Neural progenitor cell (in vitro differentiated cells): ENCODE measurements around the gene MYO18B. TPM values are rescaled to one million over a fixed set of nuclear protein-coding genes. Genes with fewer than 3 reads are reported as not detected.

ENCODE experiments used
- DNase-seq: peaks from one replicate; pipeline ENCODE4 v3.0.0-alpha.2; 2016; ENCODE audit warnings: low spot score
- H2AFZ ChIP-seq: fragments of 200-600 bp; sonication (generic); replicated peaks from 2 replicates; pipeline ENCODE4 v1.6.1; 2016; ENCODE audit warnings: antibody characterized with exemption
- H3F3A ChIP-seq: fragments of 200-600 bp; sonication (generic); 2 replicates; pipeline ENCODE4 v1.6.1; 2016; ENCODE audit warnings: antibody characterized with exemption, low read depth
- H3K27ac ChIP-seq: fragments of 200-600 bp; sonication (generic); 2 replicates; pipeline ENCODE4 v1.5.1; 2016; ENCODE audit warnings: mild to moderate bottlenecking
- H3K27me3 ChIP-seq: fragments of 200-600 bp; sonication (generic); 2 replicates; pipeline ENCODE4 v1.6.1; 2016; ENCODE audit warnings: mild to moderate bottlenecking, moderate library complexity
- H3K36me3 ChIP-seq: fragments of 200-600 bp; sonication (generic); 2 replicates; pipeline ENCODE4 v1.5.1; 2016
- H3K4me1 ChIP-seq: fragments of 200-600 bp; sonication (generic); 2 replicates; pipeline ENCODE4 v1.6.1; 2016; ENCODE audit warnings: mixed run types
- H3K4me2 ChIP-seq: fragments of 200-600 bp; sonication (generic); 2 replicates; pipeline ENCODE4 v1.6.1; 2016
- H3K4me3 ChIP-seq: fragments of 200-600 bp; sonication (generic); 2 replicates; pipeline ENCODE4 v1.5.1; 2016
- H3K79me2 ChIP-seq: fragments of 200-600 bp; sonication (generic); 2 replicates; pipeline ENCODE4 v1.6.1; 2016; ENCODE audit warnings: low read depth
- H3K9ac ChIP-seq: fragments of 200-600 bp; sonication (generic); 2 replicates; pipeline ENCODE4 v1.6.1; 2016
- H3K9me3 ChIP-seq: fragments of 200-600 bp; sonication (generic); 2 replicates; pipeline ENCODE4 v1.5.1; 2016; ENCODE audit warnings: low read depth
- H4K20me1 ChIP-seq: fragments of 200-600 bp; sonication (generic); 2 replicates; pipeline ENCODE4 v1.6.1; 2016; ENCODE audit warnings: low read depth
- H3K27ac Mint-ChIP-seq: 3 replicates; pipeline ENCODE4 v1.8.0; 2021; ENCODE audit warnings: mixed read lengths
- H3K27me3 Mint-ChIP-seq: 2 replicates; pipeline ENCODE4 v1.8.0; 2022; ENCODE audit warnings: low read depth, mild to moderate bottlenecking, inconsistent platforms, moderate library complexity, mixed read lengths; ENCODE audit not compliant: insufficient read depth
- H3K36me3 Mint-ChIP-seq: 3 replicates; pipeline ENCODE4 v1.8.0; 2021; ENCODE audit warnings: mixed read lengths
- H3K4me1 Mint-ChIP-seq: 3 replicates; pipeline ENCODE4 v1.8.0; 2021; ENCODE audit warnings: mixed read lengths
- H3K4me3 Mint-ChIP-seq: 3 replicates; pipeline ENCODE4 v1.8.0; 2021; ENCODE audit warnings: mild to moderate bottlenecking, moderate library complexity, mixed read lengths
- H3K9me3 Mint-ChIP-seq: 3 replicates; pipeline ENCODE4 v1.8.0; 2020; ENCODE audit warnings: mixed read lengths
- EZH2 ChIP-seq: fragments of 200-600 bp; sonication (generic); IDR thresholded peaks from 2 replicates; pipeline ENCODE4 v1.6.1; 2017; ENCODE audit warnings: antibody characterized with exemption, mild to moderate bottlenecking, moderate library complexity
- EZH2phosphoT487 ChIP-seq: fragments of 200-600 bp; sonication (generic); IDR thresholded peaks from 2 replicates; pipeline ENCODE4 v1.6.1; 2017; ENCODE audit warnings: antibody characterized with exemption
- total RNA-seq: library from RNA; depleted of rRNA; stranded (reverse); fragments of >200 nt; gene quantifications from 2 replicates; pipeline ENCODE4 v1.2.3, GENCODE V29; 2015; ENCODE audit warnings: low replicate concordance
- TF ChIP-seq, protein P1 (sequence below): fragments of 200-600 bp; sonication (generic); IDR thresholded peaks from 2 replicates; pipeline ENCODE4 v1.5.1; 2017; ENCODE audit warnings: antibody characterized with exemption, mild to moderate bottlenecking

The MYO18B gene
- total RNA-seq, 1 donor from 2014 or later, result not detected

DNA sequence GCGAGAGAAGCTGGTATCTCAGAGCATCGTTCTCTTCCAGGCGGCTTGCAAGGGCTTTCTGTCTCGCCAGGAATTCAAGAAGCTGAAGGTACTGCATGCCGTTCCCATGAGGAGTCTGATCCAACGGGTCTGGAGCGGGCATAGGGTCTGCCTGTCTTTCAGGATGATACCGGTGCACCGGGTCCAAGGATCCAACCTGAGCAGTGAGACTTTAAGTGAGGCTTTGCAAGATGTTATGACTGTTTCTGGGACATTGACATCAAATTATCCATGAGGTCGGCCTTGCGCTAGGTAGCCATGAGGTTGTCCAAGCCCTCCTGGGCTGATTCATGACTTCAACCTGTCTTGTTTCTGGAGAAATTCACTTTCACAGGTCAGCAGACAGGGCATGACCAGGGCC, 132.3 kb downstream of the MYO18B start:
- no peaks in the 10 kb centered on the region for H3K9me3 Mint-ChIP-seq
- H3K27me3 ChIP-seq, result no peaks in the 10 kb centered on the region
- H3K4me1 ChIP-seq, result no peaks in the 10 kb centered on the region
- no peak overlapping the region for H3K4me3 Mint-ChIP-seq
- H3K36me3 ChIP-seq, result no peaks in the 10 kb centered on the region
- H4K20me1 ChIP-seq, result no peaks in the 10 kb centered on the region
- no peak overlapping the region for H3K27ac Mint-ChIP-seq
- H2AFZ ChIP-seq, result no peak overlapping the region
- TF ChIP-seq, protein P1, sequence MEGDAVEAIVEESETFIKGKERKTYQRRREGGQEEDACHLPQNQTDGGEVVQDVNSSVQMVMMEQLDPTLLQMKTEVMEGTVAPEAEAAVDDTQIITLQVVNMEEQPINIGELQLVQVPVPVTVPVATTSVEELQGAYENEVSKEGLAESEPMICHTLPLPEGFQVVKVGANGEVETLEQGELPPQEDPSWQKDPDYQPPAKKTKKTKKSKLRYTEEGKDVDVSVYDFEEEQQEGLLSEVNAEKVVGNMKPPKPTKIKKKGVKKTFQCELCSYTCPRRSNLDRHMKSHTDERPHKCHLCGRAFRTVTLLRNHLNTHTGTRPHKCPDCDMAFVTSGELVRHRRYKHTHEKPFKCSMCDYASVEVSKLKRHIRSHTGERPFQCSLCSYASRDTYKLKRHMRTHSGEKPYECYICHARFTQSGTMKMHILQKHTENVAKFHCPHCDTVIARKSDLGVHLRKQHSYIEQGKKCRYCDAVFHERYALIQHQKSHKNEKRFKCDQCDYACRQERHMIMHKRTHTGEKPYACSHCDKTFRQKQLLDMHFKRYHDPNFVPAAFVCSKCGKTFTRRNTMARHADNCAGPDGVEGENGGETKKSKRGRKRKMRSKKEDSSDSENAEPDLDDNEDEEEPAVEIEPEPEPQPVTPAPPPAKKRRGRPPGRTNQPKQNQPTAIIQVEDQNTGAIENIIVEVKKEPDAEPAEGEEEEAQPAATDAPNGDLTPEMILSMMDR, result no peak
- TF ChIP-seq EZH2phosphoT487 (no peak), EZH2 (no peak)
- no peak overlapping the region for H3K4me3 ChIP-seq
- H3K9me3 ChIP-seq, result no peaks in the 10 kb centered on the region
- no peaks in the 10 kb centered on the region for H3K36me3 Mint-ChIP-seq
- H3K9ac ChIP-seq, result no peak overlapping the region
- DNase-seq, result no peak
- H3K79me2 ChIP-seq, result no peaks in the 10 kb centered on the region
- no peaks in the 10 kb centered on the region for H3F3A ChIP-seq
- H3K4me1 Mint-ChIP-seq, result peaks cover 27% of the 10 kb centered on the region
- H3K27me3 Mint-ChIP-seq, result peaks cover 12% of the 10 kb centered on the region
- H3K4me2 ChIP-seq, result no peak overlapping the region
- no peak overlapping the region for H3K27ac ChIP-seq

DNA sequence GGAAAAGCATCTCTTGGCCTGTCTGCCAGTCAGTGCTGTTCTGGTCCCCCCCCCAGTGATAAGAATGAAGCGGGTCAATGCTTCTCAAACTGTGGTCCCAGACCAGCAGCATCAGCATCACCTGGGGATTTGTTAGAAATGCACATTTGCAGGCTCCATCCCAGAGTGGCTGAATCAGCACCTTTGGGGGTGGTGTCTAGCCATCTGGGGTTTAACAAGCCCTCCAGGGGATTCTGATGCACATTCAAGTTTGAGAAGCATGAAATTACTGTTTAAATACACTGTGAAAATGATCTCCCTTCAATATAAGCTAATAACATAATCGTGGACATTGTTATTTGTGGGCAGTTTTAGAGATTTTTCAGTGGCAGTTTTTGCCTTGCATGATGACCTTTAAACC, 133.5 kb downstream of the MYO18B start:
- Histone ChIP-seq H3K4me3 (no peak overlapping the region), H3K27ac (no peak overlapping the region), H3F3A (no peaks in the 10 kb centered on the region), H3K9me3 (no peaks in the 10 kb centered on the region), H3K4me1 (no peaks in the 10 kb centered on the region), H3K79me2 (no peaks in the 10 kb centered on the region), H3K36me3 (no peaks in the 10 kb centered on the region), H4K20me1 (no peaks in the 10 kb centered on the region), H3K9ac (no peak overlapping the region), H2AFZ (no peak overlapping the region), H3K4me2 (no peak overlapping the region), H3K27me3 (no peaks in the 10 kb centered on the region)
- Mint-ChIP-seq H3K27ac (no peak overlapping the region), H3K4me3 (no peak overlapping the region), H3K4me1 (peaks cover 27% of the 10 kb centered on the region), H3K36me3 (no peaks in the 10 kb centered on the region), H3K27me3 (peaks cover 10% of the 10 kb centered on the region), H3K9me3 (no peaks in the 10 kb centered on the region)
- TF ChIP-seq, protein P1, result no peak
- TF ChIP-seq EZH2 (no peak), EZH2phosphoT487 (no peak)
- no peak for DNase-seq

DNA sequence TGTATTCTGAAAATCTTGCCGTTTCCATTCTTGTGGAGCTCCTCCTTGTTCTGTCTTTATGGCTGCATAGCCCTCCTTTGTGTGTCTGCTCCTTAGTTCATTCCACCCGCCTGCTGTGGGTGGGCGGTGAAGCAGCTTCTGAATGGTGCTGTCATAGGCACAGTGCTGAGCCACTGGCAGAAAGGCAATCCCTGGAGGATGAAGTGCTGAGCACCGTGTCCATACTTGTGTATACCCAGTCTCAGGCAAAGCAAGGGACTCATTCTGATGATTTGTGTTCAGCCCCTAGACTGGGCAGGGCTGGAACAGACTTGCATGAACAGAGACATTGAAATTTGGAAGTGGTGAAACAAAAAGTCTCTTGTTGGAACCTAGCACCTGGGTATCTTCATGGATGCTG, 134.9 kb downstream of the MYO18B start:
- Mint-ChIP-seq H3K4me3 (no peak overlapping the region), H3K27me3 (peaks cover 12% of the 10 kb centered on the region), H3K36me3 (no peaks in the 10 kb centered on the region), H3K4me1 (peaks cover 27% of the 10 kb centered on the region), H3K27ac (peak overlapping the region; percentile 58), H3K9me3 (no peaks in the 10 kb centered on the region)
- no peaks in the 10 kb centered on the region for H3K9me3 ChIP-seq
- no peak overlapping the region for H2AFZ ChIP-seq
- peak; percentile 44 for DNase-seq
- H3K4me1 ChIP-seq, result no peaks in the 10 kb centered on the region
- no peaks in the 10 kb centered on the region for H3K36me3 ChIP-seq
- H3K4me3 ChIP-seq, result no peak overlapping the region
- H3K9ac ChIP-seq, result no peak overlapping the region
- no peak overlapping the region for H3K27ac ChIP-seq
- H4K20me1 ChIP-seq, result no peaks in the 10 kb centered on the region
- peaks cover 3% of the 10 kb centered on the region for H3K27me3 ChIP-seq
- TF ChIP-seq EZH2phosphoT487 (no peak), EZH2 (no peak)
- TF ChIP-seq, protein P1, result no peak
- no peaks in the 10 kb centered on the region for H3F3A ChIP-seq
- H3K4me2 ChIP-seq, result no peak overlapping the region
- H3K79me2 ChIP-seq, result no peaks in the 10 kb centered on the region
